Measurements from ENCODE around the gene KDELR3. TPM values are rescaled to one million over a fixed set of nuclear protein-coding genes. Genes with fewer than 3 reads are reported as not detected.

The KDELR3 gene
- total RNA-seq, 1 experiment from 2014 or later: 33.1 TPM

DNA sequence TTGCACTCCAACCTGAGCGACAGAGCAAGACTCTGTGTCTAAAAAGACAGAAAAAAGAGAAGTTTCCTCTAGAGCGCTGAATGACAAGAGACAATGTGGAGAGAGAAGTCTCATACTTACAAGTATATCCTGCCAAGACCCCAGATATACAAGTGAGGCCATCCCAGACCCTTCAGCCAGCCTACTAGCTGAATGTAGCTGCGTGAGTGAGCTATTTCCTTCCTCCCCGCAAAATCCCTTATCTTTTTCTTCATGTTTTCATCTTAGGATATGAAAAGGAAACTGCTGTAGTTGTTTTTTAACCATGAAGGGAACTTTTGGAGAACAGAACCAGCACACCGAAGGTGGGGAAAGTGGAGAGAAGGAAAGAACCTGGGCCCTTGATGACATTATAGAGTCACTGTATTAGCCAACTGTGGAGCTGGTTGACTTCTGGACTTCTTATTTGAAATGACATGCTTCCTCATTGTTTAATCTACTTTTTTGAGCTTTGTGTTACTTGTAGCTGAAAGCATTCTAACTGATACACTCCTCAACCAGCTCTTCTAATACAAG is 42.6 kb downstream of the KDELR3 start:
- Histone ChIP-seq H3K36me3 (ENCODE audit: control insufficient read depth in 1 of 2, insufficient read depth in 2 of 2, low read length in 2 of 2) (no peaks in the 10 kb centered on the region), H3K9ac (ENCODE audit: low read length) (no peak overlapping the region), H4K20me1 (ENCODE audit: insufficient read depth) (no peaks in the 10 kb centered on the region), H2AFZ (ENCODE audit: low read depth, low read length, poor library complexity, severe bottlenecking) (no peak overlapping the region), H3K4me3 (replicated peaks in 1 of 2; ENCODE audit: low read depth in 1 of 2, low read length in 2 of 2) (no peak overlapping the region), H3K27ac (ENCODE audit: low read depth, low read length) (no peak overlapping the region), H3K9me3 (ENCODE audit: control insufficient read depth in 1 of 2, insufficient read depth in 1 of 2, low read depth in 1 of 2, low read length in 2 of 2) (no peaks in the 10 kb centered on the region), H3K4me1 (ENCODE audit: control insufficient read depth in 1 of 2, insufficient read depth in 2 of 2, low read length in 2 of 2) (peaks cover 10 to 19% of the 10 kb centered on the region in 2 experiments; a peak in 3 of 4 replicates), H3K9me2 (ENCODE audit: insufficient read depth) (no peaks in the 10 kb centered on the region), H3K79me2 (ENCODE audit: insufficient read depth, low read length) (peaks cover 6% of the 10 kb centered on the region), H3K4me2 (ENCODE audit: low read length) (no peak overlapping the region), H3K27me3 (ENCODE audit: insufficient read depth, low read length) (no peaks in the 10 kb centered on the region)
- RAD21 ChIA-PET (ENCODE audit: low non-redundant PET in 1 of 2, low total read pairs in 2 of 2, uncharacterized antibody in 2 of 2, unreplicated experiment in 2 of 2): no interaction called here
- POLR2A ChIA-PET: no interaction called here
- intact Hi-C loops (cut with micrococcal nuclease): no loop called here
- CTCF ChIA-PET: no interaction called here
- no peak for DNase-seq (ENCODE audit: low read depth, low spot score)
- ATAC-seq: no peak
- BruUV-seq (replicated peaks): no TSS peak
- TF ChIP-seq, protein P1, sequence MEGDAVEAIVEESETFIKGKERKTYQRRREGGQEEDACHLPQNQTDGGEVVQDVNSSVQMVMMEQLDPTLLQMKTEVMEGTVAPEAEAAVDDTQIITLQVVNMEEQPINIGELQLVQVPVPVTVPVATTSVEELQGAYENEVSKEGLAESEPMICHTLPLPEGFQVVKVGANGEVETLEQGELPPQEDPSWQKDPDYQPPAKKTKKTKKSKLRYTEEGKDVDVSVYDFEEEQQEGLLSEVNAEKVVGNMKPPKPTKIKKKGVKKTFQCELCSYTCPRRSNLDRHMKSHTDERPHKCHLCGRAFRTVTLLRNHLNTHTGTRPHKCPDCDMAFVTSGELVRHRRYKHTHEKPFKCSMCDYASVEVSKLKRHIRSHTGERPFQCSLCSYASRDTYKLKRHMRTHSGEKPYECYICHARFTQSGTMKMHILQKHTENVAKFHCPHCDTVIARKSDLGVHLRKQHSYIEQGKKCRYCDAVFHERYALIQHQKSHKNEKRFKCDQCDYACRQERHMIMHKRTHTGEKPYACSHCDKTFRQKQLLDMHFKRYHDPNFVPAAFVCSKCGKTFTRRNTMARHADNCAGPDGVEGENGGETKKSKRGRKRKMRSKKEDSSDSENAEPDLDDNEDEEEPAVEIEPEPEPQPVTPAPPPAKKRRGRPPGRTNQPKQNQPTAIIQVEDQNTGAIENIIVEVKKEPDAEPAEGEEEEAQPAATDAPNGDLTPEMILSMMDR (IDR thresholded peaks at IDR 0.05 in 2 of 3, conservative IDR thresholded peaks at IDR 0.05 in 1 of 3; ENCODE audit: borderline replicate concordance in 1 of 3, insufficient read depth in 1 of 3, low read depth in 2 of 3, low read length in 2 of 3): no peak
- TF ChIP-seq EZH2 (IDR thresholded peaks at IDR 0.05) (no peak), ELF1 (IDR thresholded peaks at IDR 0.05; ENCODE audit: borderline replicate concordance, low read depth) (no peak), EGR1 (IDR thresholded peaks at IDR 0.05; ENCODE audit: low read depth) (no peak)

DNA sequence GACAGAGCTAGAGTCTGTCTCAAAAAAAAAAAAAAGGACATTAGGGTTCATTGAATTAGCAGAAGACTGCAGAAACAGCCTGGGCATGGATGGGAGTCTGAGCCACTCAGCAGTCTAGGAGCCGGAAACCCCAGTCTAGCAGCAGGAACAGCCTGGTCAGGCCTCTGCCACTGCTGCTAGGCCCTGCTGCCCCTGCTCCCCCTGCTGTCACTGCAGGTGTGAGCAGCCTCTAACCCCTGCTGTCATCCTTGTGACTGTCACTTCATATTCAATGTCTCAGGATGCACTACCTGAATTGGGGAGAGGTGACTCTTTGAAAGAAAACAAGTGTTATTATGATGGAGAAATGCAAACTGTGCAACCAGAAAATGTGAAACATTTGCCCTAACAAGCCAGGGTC is 45.2 kb downstream of the KDELR3 start:
- no TSS peak for BruUV-seq (replicated peaks)
- Histone ChIP-seq H3K4me3 (replicated peaks in 1 of 2; ENCODE audit: low read depth in 1 of 2, low read length in 2 of 2) (no peak overlapping the region), H3K9me3 (ENCODE audit: control insufficient read depth in 1 of 2, insufficient read depth in 1 of 2, low read depth in 1 of 2, low read length in 2 of 2) (no peaks in the 10 kb centered on the region), H4K20me1 (ENCODE audit: insufficient read depth) (no peaks in the 10 kb centered on the region), H3K9me2 (ENCODE audit: insufficient read depth) (no peaks in the 10 kb centered on the region), H3K27ac (ENCODE audit: low read depth, low read length) (no peak overlapping the region), H3K79me2 (ENCODE audit: insufficient read depth, low read length) (no peaks in the 10 kb centered on the region), H3K9ac (ENCODE audit: low read length) (no peak overlapping the region), H3K4me1 (ENCODE audit: control insufficient read depth in 1 of 2, insufficient read depth in 2 of 2, low read length in 2 of 2) (peaks cover 3 to 10% of the 10 kb centered on the region in 2 experiments; a peak in 3 of 4 replicates), H3K36me3 (ENCODE audit: control insufficient read depth in 1 of 2, insufficient read depth in 2 of 2, low read length in 2 of 2) (no peaks in the 10 kb centered on the region), H3K4me2 (ENCODE audit: low read length) (no peak overlapping the region), H3K27me3 (ENCODE audit: insufficient read depth, low read length) (no peaks in the 10 kb centered on the region), H2AFZ (ENCODE audit: low read depth, low read length, poor library complexity, severe bottlenecking) (no peak overlapping the region)
- ChIA-PET RAD21 (ENCODE audit: low non-redundant PET in 1 of 2, low total read pairs in 2 of 2, uncharacterized antibody in 2 of 2, unreplicated experiment in 2 of 2) (interaction anchor here in 1 of 2 experiments (0.6 kb wide), 1 partner anchor 115 kb away, joined by 3 read pairs; no protein-coding TSS in a partner anchor), CTCF (no interaction called here), POLR2A (no interaction called here)
- ATAC-seq (peak; percentile 79), DNase-seq (ENCODE audit: low read depth, low spot score) (no peak)
- intact Hi-C loops (cut with micrococcal nuclease): no loop called here
- no peak for TF ChIP-seq EZH2 (IDR thresholded peaks at IDR 0.05)
- TF ChIP-seq POLR2A (IDR thresholded peaks at IDR 0.05; ENCODE audit: borderline replicate concordance, extremely low read depth, insufficient read depth, insufficient read length): no peak
- TF ChIP-seq ZFX (IDR thresholded peaks at IDR 0.05): peak; percentile 37
- TF ChIP-seq, protein P1 (IDR thresholded peaks at IDR 0.05 in 2 of 3, conservative IDR thresholded peaks at IDR 0.05 in 1 of 3; ENCODE audit: borderline replicate concordance in 1 of 3, insufficient read depth in 1 of 3, low read depth in 2 of 3, low read length in 2 of 3): peak in 2 of 3 experiments; percentile 31 to 32; a peak in 1 of 6 replicates
- no peak for TF ChIP-seq SP1 (IDR thresholded peaks at IDR 0.05; ENCODE audit: low read depth)
- TF ChIP-seq CBX3 (IDR thresholded peaks at IDR 0.05; ENCODE audit: low read depth): no peak
- TF ChIP-seq, protein P2, sequence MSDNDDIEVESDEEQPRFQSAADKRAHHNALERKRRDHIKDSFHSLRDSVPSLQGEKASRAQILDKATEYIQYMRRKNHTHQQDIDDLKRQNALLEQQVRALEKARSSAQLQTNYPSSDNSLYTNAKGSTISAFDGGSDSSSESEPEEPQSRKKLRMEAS (IDR thresholded peaks at IDR 0.05): no peak
- no peak for TF ChIP-seq JUND (IDR thresholded peaks at IDR 0.05)
- no peak for TF ChIP-seq EZH2phosphoT487 (IDR thresholded peaks at IDR 0.05; ENCODE audit: borderline replicate concordance)
- TF ChIP-seq POLR2AphosphoS5 (IDR thresholded peaks at IDR 0.05; ENCODE audit: low read depth, low read length): no peak
- TF ChIP-seq SRF (IDR thresholded peaks at IDR 0.05; ENCODE audit: low read depth): no peak
- no peak for TF ChIP-seq YY1 (IDR thresholded peaks at IDR 0.05; ENCODE audit: extremely low read depth, insufficient replicate concordance, low read depth, low read length)
- peak; percentile 26; the same call in 1 of the 2 replicates for TF ChIP-seq RAD21 (IDR thresholded peaks at IDR 0.05; ENCODE audit: low read depth)

All from HCT116 (cell line).